HAP-1 (cell line): ENCODE data around the gene MGAT4C.
"Not testable (repeated sequence)": the region's sequence is repeated elsewhere in the genome, so short reads cannot be mapped to it uniquely, and the experiment has no call there.

Experiments used
- DNase-seq, 2 experiments: peaks; one replicate each; pipeline ENCODE4 v3.0.0-alpha.2; 2016 to 2020; ENCODE audit warnings: low spot score in 2 of 2
- H3K27me3 ChIP-seq: fragments of 250-450 bp; sonication (Bioruptor Pico); 2 replicates; pipeline ENCODE4 v1.5.1; 2020; ENCODE audit warnings: low read depth, mild to moderate bottlenecking, moderate library complexity
- H3K36me3 ChIP-seq: fragments of 250-450 bp; sonication (Bioruptor Pico); replicated peaks from 2 replicates; pipeline ENCODE4 v1.5.1; 2020; ENCODE audit warnings: mild to moderate bottlenecking
- H3K4me1 ChIP-seq: fragments of 250-450 bp; sonication (Bioruptor Pico); 2 replicates; pipeline ENCODE4 v1.5.1; 2020; ENCODE audit warnings: mild to moderate bottlenecking
- H3K4me3 ChIP-seq: fragments of 250-450 bp; sonication (Bioruptor Pico); 2 replicates; pipeline ENCODE4 v1.5.1; 2020; ENCODE audit warnings: mild to moderate bottlenecking, moderate library complexity
- H3K9me3 ChIP-seq: fragments of 250-450 bp; sonication (Bioruptor Pico); 2 replicates; pipeline ENCODE4 v1.5.1; 2020; ENCODE audit warnings: mild to moderate bottlenecking, moderate library complexity
- in situ Hi-C: fragments of 300-500 bp; cut with MboI; formaldehyde crosslinking; loops from 3 replicates; pipeline ENCODE4 v1.14.3; 2020; ENCODE audit warnings: low sequenced_read_pairs, inconsistent platforms, mixed read lengths

Gene MGAT4C

DNA sequence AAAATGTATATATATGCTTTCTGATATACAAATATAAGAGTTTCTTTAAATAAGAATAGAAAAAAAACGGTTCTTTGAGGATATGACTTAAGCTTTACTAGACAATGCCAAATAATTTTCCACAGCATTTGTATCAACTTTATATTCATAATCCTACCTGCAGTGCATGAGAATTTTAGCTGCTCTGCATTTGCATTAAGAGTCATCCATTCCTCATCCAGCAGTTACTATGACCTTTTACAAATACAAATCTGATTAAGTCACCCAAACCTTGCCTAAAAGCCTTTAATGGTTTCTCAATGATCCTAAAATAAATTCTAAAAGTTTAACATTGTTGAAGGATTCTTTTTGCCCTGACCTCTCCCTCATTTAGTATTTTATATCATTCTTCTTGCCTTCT, 116.5 kb downstream of the MGAT4C start:
- no peak for DNase-seq
- Histone ChIP-seq H3K4me3 (no peak overlapping the region), H3K9me3 (no peaks in the 10 kb centered on the region), H3K36me3 (no peaks in the 10 kb centered on the region), H3K4me1 (peaks cover 16% of the 10 kb centered on the region), H3K27me3 (no peaks in the 10 kb centered on the region)
- in situ Hi-C loops: no loop called here

DNA sequence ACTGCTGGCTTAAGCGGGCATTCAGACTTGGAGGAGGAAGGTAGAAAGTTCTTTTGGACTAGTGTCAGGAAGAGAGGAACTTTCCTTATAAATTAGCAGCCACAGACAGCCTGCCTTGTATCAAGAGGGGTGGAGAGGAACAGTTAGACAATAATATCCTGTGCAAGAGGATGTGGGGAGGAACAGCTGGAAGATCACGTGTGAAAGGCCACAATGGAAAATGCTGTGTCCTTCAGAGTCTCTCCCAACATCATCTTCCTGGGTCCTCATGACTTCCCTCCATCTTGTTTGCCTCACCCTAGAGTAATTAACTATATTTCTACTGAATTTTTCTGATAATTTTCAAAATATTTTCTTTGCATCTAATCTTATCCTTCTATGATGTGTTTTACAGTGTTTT, 117.4 kb downstream of the MGAT4C start:
- Histone ChIP-seq H3K9me3 (no peaks in the 10 kb centered on the region), H3K4me3 (no peak overlapping the region), H3K27me3 (no peaks in the 10 kb centered on the region), H3K4me1 (peaks cover 20% of the 10 kb centered on the region), H3K36me3 (no peaks in the 10 kb centered on the region)
- no peak for DNase-seq
- in situ Hi-C loops: no loop called here

DNA sequence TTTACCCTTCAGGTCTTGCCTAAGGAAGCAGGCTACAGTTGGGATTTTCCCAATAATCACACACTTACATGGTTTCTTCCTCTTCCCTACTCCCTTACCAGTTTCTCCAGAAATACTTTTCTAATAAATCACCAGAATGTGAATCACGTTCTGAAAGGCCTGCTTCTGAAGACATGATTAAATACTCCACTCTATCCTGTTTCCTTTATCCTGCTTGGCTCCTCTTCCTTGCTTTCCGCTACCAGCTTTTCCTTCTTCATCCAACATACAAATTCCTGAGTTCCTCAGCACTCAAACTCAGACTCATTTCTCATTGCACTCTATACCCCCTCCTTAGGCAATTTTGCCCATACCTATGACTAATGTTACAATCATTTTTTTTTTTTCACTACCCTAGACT, 118.3 kb downstream of the MGAT4C start:
- in situ Hi-C loops: no loop called here
- no peak for DNase-seq
- H3K27me3 ChIP-seq: no peaks in the 10 kb centered on the region

DNA sequence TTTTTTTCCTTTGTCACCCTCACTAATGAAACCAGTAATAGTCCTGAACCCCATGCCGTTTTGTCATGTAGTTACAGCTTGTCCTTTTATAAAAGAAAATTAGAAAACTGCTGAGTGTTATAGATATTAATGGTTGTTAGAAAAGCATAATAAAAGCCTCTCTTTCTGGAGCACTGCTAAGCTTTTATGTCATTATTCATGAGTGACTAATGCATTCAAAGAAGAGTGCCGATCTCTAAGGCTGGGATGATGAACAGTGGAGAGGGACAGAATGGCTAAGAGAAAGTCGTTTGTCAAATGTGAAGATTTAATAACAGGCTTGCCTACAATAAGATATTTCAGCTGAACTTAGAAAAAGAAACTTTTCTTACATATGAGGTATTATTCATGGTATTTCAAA, 121.6 kb downstream of the MGAT4C start:
- no peak overlapping the region for H3K4me3 ChIP-seq
- in situ Hi-C loops: no loop called here
- no peaks in the 10 kb centered on the region for H3K27me3 ChIP-seq
- H3K4me1 ChIP-seq: peaks cover 7% of the 10 kb centered on the region
- H3K9me3 ChIP-seq: no peaks in the 10 kb centered on the region
- DNase-seq: peak in 1 of 2 experiments; percentile 60
- H3K36me3 ChIP-seq: no peaks in the 10 kb centered on the region

More for the DNA sequence above, 118.3 kb downstream of the MGAT4C start:
- H3K36me3 ChIP-seq: no peaks in the 10 kb centered on the region
- peaks cover 16% of the 10 kb centered on the region for H3K4me1 ChIP-seq
- no peak overlapping the region for H3K4me3 ChIP-seq
- H3K9me3 ChIP-seq: no peaks in the 10 kb centered on the region

DNA sequence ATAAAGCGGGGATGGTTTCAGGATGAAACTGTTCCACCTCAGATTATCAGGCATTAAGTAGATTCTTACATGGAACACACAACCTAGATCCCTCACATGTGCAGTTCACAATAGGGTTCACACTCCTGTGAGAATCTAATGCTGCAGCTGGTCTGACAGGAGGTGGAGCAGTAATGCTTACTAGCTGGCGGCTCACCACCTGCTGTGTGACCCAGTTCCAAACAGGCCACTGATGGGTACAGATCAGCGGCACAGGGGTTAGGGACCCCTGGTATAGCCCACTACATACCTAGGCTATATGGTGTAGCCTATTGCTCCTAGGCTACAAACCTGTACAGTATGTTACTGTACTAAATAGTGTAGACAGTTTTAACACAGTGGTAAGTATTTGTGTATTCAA, 129.3 kb downstream of the MGAT4C start:
- DNase-seq, H3K9me3 ChIP-seq, in situ Hi-C loops, H3K36me3 ChIP-seq, H3K27me3 ChIP-seq, H3K4me3 ChIP-seq, H3K4me1 ChIP-seq: not testable (repeated sequence)

DNA sequence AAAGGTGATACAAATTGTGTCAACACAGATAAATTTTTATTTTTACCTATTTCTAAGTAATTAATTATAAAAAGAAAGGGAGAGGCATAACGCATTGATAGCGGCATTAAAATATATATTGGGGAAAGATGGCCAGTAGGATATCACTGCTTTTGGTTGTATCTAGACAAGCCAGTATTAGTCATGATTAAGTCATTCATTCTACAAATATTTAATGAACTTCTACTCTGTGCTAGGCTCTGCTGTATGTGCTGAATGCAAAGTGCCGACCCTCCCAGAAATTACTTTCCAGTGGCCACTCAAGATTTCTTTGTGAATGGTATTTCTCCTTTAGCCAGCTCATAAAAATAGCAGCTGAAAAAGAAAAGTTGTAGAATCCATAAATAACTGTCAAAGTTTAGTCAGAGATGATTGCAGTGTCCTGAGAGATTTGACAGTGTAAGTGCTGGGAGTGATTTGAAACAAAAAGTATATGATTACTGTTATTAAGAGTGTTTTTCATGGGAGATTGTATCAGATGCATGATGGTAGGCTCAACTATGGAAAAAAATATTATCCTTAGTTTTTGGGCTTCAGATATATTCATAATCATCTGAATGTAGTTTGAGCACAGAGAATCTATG, 133.2 kb downstream of the MGAT4C start:
- H3K36me3 ChIP-seq: no peaks in the 10 kb centered on the region
- H3K4me3 ChIP-seq: no peak overlapping the region
- no peaks in the 10 kb centered on the region for H3K9me3 ChIP-seq
- no peak for DNase-seq
- in situ Hi-C loops: no loop called here
- H3K4me1 ChIP-seq: no peaks in the 10 kb centered on the region
- no peaks in the 10 kb centered on the region for H3K27me3 ChIP-seq

DNA sequence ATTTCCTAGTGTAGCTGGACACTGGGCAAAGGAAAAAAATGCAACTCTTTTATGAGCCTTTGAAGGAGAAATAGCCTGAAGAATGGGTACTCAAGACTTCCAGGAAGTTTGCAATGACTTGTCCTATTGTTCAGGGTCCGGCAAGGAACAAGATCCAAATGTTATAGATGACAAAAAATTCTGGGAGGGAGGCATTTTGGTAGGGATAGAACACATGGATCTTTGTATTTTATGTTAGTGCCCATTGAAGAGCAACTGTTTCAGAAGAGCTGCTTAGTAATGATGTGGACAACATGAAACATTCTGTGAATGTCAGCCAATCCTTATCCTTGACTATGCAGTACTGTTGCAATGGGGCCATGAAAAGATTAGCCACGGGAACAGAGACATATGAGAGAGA, 138.0 kb downstream of the MGAT4C start:
- DNase-seq: no peak
- Histone ChIP-seq H3K4me3 (no peak overlapping the region), H3K4me1 (no peaks in the 10 kb centered on the region), H3K9me3 (no peaks in the 10 kb centered on the region), H3K27me3 (no peaks in the 10 kb centered on the region), H3K36me3 (no peaks in the 10 kb centered on the region)
- in situ Hi-C loops: no loop called here

DNA sequence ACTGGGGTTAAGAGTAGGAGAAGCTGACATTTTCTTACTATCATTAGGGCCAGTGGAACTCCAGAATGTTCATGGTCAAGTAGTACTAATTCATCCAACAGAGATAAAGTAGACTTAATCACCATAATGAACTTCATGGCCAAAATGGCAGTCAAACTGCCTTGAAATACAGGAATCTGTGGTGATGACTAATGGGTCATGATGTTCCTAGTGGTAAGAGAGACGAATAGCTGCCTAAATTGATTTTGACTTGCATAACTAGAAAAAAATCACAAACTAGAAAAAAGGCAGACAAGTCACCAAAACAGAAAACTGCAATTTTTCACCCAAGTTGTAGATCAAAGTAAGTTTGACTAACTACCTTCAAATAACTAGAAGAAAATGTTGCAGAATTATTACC, 138.5 kb downstream of the MGAT4C start:
- in situ Hi-C loops: no loop called here
- no peaks in the 10 kb centered on the region for H3K27me3 ChIP-seq
- no peaks in the 10 kb centered on the region for H3K36me3 ChIP-seq
- no peaks in the 10 kb centered on the region for H3K9me3 ChIP-seq
- no peaks in the 10 kb centered on the region for H3K4me1 ChIP-seq
- DNase-seq: no peak
- no peak overlapping the region for H3K4me3 ChIP-seq

DNA sequence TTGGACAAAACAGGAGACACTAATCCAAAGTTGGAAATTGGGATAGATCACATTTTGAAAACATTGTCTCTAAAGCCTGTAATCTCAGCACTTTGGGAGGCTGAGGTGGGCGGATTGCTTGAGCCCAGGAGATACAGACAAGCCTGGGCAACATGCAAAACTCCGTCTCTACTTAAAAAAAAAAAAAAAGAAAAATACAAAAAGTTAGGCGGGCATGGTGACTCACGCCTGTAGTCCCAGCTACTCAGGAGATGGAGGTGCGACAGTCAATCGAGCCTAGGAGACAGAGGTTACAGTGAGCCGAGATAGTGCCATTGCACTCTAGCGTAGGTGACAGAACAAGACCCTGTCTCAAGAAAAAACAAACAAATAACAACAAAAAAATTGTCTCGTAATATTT, 152.1 kb downstream of the MGAT4C start:
- DNase-seq: no peak
- Histone ChIP-seq H3K36me3 (no peaks in the 10 kb centered on the region), H3K9me3 (no peaks in the 10 kb centered on the region), H3K27me3 (no peaks in the 10 kb centered on the region), H3K4me3 (no peak overlapping the region), H3K4me1 (no peaks in the 10 kb centered on the region)
- in situ Hi-C loops: no loop called here

DNA sequence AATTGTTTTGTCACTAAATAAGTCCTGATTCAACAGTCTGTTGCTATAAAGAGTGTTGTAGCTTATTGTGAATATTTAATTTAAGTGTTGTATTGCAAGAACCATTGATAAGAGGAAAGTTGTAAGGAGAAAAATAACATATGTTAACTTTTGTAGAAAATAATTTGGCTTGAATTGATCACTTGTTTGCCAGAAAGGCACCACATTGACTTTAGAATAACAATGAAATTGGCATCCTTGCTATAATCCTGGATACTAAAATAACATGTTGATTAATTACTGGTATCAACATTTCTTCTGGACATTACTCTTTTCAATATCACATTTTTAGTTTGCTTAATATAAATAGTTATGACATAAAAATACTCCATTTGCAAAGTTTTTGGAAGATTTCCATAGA, 159.0 kb downstream of the MGAT4C start:
- DNase-seq: no peak
- in situ Hi-C loops: no loop called here
- no peaks in the 10 kb centered on the region for H3K9me3 ChIP-seq
- no peak overlapping the region for H3K4me3 ChIP-seq
- no peaks in the 10 kb centered on the region for H3K27me3 ChIP-seq
- no peaks in the 10 kb centered on the region for H3K4me1 ChIP-seq
- H3K36me3 ChIP-seq: no peaks in the 10 kb centered on the region

DNA sequence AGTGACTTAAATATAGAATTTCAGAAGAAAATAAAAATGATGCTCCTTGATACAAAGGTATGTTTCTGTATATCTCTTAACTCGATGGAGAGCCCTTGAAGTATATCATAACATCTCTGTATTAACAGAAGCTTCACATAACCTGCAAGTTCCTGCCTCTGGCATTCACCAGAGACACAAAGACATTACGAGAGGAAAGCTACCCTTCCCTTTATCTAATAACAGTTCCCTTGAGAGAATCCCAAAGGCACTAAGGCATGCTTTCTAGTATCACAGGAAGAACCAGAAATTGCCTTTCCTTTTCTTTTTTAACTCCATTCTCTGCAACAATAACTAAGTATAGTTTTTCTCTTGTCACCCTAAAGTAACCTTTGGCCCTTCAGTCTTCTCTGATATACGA, 164.5 kb downstream of the MGAT4C start:
- no peaks in the 10 kb centered on the region for H3K27me3 ChIP-seq
- no peaks in the 10 kb centered on the region for H3K4me1 ChIP-seq
- in situ Hi-C loops: no loop called here
- H3K4me3 ChIP-seq: no peak overlapping the region
- H3K36me3 ChIP-seq: no peaks in the 10 kb centered on the region
- H3K9me3 ChIP-seq: no peaks in the 10 kb centered on the region
- no peak for DNase-seq

DNA sequence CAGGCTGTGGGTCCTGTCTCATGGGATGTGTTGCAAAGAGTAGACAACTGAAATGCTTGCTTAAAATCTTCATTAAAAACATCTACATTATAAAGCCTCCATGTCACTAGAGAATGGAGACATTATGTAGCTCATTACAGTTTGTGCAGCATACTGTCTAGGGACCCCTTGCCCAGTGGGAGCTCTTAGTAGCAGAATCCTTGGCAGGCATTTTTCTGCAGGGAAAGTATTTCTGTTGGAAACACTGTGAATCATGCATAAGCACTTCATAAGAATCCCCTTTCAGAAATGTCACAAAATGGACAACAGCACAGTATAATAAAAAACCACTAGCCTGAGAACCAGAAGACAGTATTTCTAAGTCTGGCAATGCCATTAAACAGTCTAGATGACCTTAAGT, 174.3 kb downstream of the MGAT4C start:
- H3K9me3 ChIP-seq: no peaks in the 10 kb centered on the region
- no peaks in the 10 kb centered on the region for H3K36me3 ChIP-seq
- H3K4me1 ChIP-seq: no peaks in the 10 kb centered on the region; the same call in 1 of the 2 replicates
- H3K4me3 ChIP-seq: no peak overlapping the region
- in situ Hi-C loops: no loop called here
- no peaks in the 10 kb centered on the region for H3K27me3 ChIP-seq
- no peak for DNase-seq

DNA sequence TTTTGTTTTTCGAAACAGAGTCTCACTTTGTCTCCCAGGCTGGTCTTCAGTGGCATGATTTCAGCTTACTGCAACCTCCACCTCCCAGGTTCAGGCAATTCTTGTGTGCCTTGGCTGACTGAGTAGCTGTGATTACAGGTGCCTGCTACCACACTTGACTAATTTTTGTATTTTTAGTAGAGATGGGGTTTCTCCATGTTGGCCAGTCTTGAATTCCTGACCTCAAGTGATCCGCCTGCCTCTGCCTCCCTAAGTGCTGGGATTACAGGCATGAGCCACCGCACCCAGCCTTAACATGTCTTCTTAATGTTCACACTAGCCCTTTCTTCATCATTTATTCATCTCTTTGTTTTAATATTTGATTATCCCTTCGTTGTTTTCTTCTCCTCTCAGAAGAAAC, 197.1 kb downstream of the MGAT4C start:
- H3K4me1 ChIP-seq, DNase-seq, in situ Hi-C loops, H3K27me3 ChIP-seq, H3K4me3 ChIP-seq, H3K9me3 ChIP-seq, H3K36me3 ChIP-seq: not testable (repeated sequence)

DNA sequence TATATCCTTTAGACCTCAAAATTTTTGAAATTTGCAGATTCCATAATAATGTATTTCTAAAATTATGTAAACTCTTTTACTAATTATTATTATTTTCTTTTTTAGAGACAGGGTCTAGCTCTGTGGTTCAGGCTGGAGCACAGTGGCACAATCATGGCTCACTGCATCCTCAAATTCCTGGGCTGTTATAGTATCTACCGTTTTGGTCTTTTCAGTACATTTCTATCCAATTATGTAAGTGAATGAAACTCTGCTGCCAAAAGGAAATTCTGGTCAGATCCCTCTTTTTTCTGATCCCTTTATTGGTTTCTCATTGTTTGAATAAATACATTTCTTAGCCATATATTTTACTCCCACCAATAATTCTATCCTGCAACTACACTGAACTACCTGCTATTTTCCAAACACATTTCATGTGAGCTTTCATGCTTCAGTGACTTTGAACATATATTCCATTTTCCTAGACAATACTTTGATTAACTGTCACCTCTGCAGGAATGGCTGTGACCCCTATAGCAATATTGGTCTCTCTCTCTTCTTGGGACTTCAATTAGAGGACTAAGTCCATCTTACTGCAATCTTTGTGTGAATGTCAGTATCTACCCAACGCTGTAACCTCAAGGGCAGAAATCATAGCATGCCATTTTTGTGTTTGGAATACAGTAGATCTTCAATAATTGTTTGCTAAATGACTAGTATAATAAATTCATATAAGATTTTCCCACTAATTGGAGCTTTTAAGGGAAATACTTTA, 198.9 kb downstream of the MGAT4C start:
- Histone ChIP-seq H3K4me1 (no peaks in the 10 kb centered on the region), H3K4me3 (no peak overlapping the region), H3K27me3 (no peaks in the 10 kb centered on the region), H3K9me3 (no peaks in the 10 kb centered on the region), H3K36me3 (no peaks in the 10 kb centered on the region)
- in situ Hi-C loops: no loop called here
- no peak for DNase-seq

DNA sequence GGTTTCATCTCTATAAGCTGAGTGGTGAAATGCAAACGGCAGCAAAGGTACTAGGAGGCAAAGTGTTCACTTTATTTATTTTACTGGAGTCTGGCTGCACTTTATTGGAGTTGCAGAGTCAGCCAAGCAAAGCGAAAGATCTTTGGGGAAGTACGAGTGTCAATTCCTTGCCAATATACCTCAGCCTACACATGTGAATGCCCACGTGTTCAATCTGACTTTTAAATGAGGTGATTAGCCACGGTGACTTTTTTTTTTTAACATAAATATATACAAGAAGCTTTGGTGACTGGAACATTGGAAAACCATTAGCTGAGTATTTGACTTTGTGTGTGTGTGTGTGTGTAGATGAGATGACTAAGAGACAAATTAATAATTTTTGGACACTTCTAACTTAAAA, 203.3 kb downstream of the MGAT4C start:
- no peaks in the 10 kb centered on the region for H3K27me3 ChIP-seq
- no peaks in the 10 kb centered on the region for H3K4me1 ChIP-seq
- no peak overlapping the region for H3K4me3 ChIP-seq
- H3K36me3 ChIP-seq: no peaks in the 10 kb centered on the region
- DNase-seq: no peak
- in situ Hi-C loops: no loop called here
- no peaks in the 10 kb centered on the region for H3K9me3 ChIP-seq
